Tibial nerve (tissue), 4 donors: ENCODE data around the gene SCAI. TPM values are rescaled to one million over a fixed set of nuclear protein-coding genes. Genes with fewer than 3 reads are reported as not detected.

Experiments
- DNase-seq, 2 donors: peaks; one replicate each; pipeline ENCODE4 v3.0.0-alpha.2; 2019; ENCODE audit warnings: low spot score in 2 of 2
- H3K27ac ChIP-seq, 4 donors: fragments of 200-600 bp; sonication (generic) in 3 of 4; one replicate each; pipeline ENCODE4 v1.5.1; 2017 to 2019; ENCODE audit warnings: mild to moderate bottlenecking in 1 of 4
- H3K27me3 ChIP-seq, 2 donors: fragments of 200-600 bp; sonication (generic) in 1 of 2; one replicate each; pipeline versions ENCODE4 v1.5.1 to v1.6.0; 2017 to 2019
- H3K36me3 ChIP-seq, 3 donors: fragments of 200-600 bp; sonication (generic); one replicate each; pipeline ENCODE4 v1.5.1; 2018 to 2019
- H3K4me1 ChIP-seq, 4 donors: fragments of 200-600 bp; sonication (generic) in 3 of 4; one replicate each; pipeline ENCODE4 v1.5.1; 2017 to 2019
- H3K4me3 ChIP-seq, 4 donors: fragments of 200-600 bp; sonication (generic) in 3 of 4; one replicate each; pipeline ENCODE4 v1.5.1; 2017 to 2019; ENCODE audit warnings: mild to moderate bottlenecking in 1 of 4, moderate library complexity in 1 of 4
- H3K9me3 ChIP-seq, 4 donors: fragments of 200-600 bp; sonication (generic) in 3 of 4; one replicate each; pipeline ENCODE4 v1.5.1; 2017 to 2019
- EP300 ChIP-seq, 2 donors: sonication (generic); formaldehyde crosslinking; IDR thresholded peaks; one replicate each; pipeline ENCODE4 v1.6.1; 2017; ENCODE audit warnings: antibody characterized with exemption in 2 of 2, mild to moderate bottlenecking in 1 of 2
- POLR2A ChIP-seq, 2 donors: fragments of 450-650 bp; IDR thresholded peaks; one replicate each; pipeline ENCODE4 v1.6.1; 2017; ENCODE audit warnings: antibody characterized with exemption in 2 of 2, mild to moderate bottlenecking in 2 of 2, moderate library complexity in 2 of 2
- WGBS, 2 donors: methylation state at CpG; one replicate each; pipeline ENCODE4 v1.1.5; 2018; 5-methylcytosine and 5-hydroxymethylcytosine counted together
- total RNA-seq, 4 donors: library from RNA; depleted of rRNA; stranded (reverse); fragments of >200 nt; gene quantifications; one replicate each; pipeline ENCODE4 v1.1.0, GENCODE V29; 2016
- TF ChIP-seq, protein P1 (sequence below), 5 experiments: fragments of 200-600 bp in 3 of 5; fragments of 450-650 bp in 2 of 5; sonication (generic) in 3 of 5; IDR thresholded peaks; one replicate each; pipeline ENCODE4 v1.5.1; 2016 to 2019; ENCODE audit warnings: antibody characterized with exemption in 5 of 5, mild to moderate bottlenecking in 3 of 5, moderate library complexity in 2 of 5

Gene SCAI
- total RNA-seq, 4 donors from 2014 or later, result 8.8 to 19.2 (median 9.4) TPM

DNA sequence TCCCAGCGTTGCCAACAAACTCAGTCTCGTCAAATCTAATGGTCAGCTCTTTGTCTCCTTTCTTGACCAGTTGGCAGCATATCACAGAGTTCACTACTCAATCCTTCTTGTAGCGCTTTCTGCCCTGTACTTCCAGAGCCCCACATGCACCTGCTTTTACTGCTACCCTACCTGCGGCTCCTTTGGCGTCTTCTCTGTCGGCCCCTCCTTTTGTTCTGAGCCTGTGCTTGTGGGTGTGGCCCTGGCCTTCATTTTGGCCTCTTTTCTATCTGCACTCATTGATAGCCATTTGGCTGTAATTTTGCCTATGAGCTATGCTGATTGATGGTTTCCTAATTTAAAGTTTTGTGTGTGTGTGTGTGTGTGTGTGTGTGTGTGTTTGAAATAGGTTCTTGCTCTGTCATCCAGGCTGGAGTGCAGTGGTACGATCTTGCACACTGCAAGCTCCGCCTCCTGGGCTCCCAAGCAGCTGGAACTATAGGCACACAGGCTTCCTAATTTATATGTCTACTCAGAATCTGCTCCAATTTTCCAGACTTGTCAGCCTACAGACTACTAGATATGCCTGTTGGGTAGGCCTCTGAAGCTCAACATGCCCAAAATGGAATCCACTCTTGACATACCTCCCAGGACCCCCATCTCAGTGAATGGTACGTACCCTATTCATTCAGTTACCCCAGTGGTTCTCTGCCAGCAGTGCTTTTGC lies 249.1 kb downstream of the SCAI start:
- Histone ChIP-seq H3K36me3 (peaks cover 0 to 90% (median 2%) of the 10 kb centered on the region in 3 donors), H3K4me1 (peaks cover 0 to 8% (median 0%) of the 10 kb centered on the region in 4 donors), H3K27ac (peak overlapping the region in 2 of 4 donors; percentile 32 to 70), H3K27me3 (no peaks in the 10 kb centered on the region), H3K9me3 (no peaks in the 10 kb centered on the region), H3K4me3 (no peak overlapping the region)
- WGBS, 2 donors, result 74 to 82% methylated on average over 9 of the region's 9 CpGs
- TF ChIP-seq EP300 (IDR thresholded peaks at IDR 0.05) (no peak), POLR2A (IDR thresholded peaks at IDR 0.05) (no peak)
- TF ChIP-seq, protein P1, sequence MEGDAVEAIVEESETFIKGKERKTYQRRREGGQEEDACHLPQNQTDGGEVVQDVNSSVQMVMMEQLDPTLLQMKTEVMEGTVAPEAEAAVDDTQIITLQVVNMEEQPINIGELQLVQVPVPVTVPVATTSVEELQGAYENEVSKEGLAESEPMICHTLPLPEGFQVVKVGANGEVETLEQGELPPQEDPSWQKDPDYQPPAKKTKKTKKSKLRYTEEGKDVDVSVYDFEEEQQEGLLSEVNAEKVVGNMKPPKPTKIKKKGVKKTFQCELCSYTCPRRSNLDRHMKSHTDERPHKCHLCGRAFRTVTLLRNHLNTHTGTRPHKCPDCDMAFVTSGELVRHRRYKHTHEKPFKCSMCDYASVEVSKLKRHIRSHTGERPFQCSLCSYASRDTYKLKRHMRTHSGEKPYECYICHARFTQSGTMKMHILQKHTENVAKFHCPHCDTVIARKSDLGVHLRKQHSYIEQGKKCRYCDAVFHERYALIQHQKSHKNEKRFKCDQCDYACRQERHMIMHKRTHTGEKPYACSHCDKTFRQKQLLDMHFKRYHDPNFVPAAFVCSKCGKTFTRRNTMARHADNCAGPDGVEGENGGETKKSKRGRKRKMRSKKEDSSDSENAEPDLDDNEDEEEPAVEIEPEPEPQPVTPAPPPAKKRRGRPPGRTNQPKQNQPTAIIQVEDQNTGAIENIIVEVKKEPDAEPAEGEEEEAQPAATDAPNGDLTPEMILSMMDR (IDR thresholded peaks at IDR 0.05), result no peak
- DNase-seq, result no peak

Other genes starting within 250 kb of the SCAI start
- 10 to 100 TPM; 23.5 to 44.4 (median 28.4) TPM for gene GOLGA1, start 202.4 kb downstream of the SCAI start, total RNA-seq
- 10 to 100 TPM; 30.6 to 32.7 (median 31.6) TPM for gene PPP6C, start 46.3 kb upstream of the SCAI start, total RNA-seq
- 10 to 100 TPM; 10.7 to 25.5 (median 17.2) TPM for gene RABEPK, start 57.0 kb upstream of the SCAI start, total RNA-seq
- gene HSPA5, start 97.8 kb upstream of the SCAI start, total RNA-seq, result 100 to 1,000 TPM in 1 of 4 donors, 10 to 100 TPM in 3; 59.0 to 140 (median 84.9) TPM
- 10 to 100 TPM; 56.8 to 66.6 (median 63.9) TPM for gene GAPVD1, start 118.3 kb upstream of the SCAI start, total RNA-seq